Measurements from ENCODE around the gene FABP3.
"Not testable (repeated sequence)": the region's sequence is repeated elsewhere in the genome, so short reads cannot be mapped to it uniquely, and the experiment has no call there.

Gene FABP3

GRCh38 chr1:31398246-31398645 is 25.4 kb upstream of the FABP3 start:
- DNase-seq (ENCODE audit: low spot score) = no peak

DNA sequence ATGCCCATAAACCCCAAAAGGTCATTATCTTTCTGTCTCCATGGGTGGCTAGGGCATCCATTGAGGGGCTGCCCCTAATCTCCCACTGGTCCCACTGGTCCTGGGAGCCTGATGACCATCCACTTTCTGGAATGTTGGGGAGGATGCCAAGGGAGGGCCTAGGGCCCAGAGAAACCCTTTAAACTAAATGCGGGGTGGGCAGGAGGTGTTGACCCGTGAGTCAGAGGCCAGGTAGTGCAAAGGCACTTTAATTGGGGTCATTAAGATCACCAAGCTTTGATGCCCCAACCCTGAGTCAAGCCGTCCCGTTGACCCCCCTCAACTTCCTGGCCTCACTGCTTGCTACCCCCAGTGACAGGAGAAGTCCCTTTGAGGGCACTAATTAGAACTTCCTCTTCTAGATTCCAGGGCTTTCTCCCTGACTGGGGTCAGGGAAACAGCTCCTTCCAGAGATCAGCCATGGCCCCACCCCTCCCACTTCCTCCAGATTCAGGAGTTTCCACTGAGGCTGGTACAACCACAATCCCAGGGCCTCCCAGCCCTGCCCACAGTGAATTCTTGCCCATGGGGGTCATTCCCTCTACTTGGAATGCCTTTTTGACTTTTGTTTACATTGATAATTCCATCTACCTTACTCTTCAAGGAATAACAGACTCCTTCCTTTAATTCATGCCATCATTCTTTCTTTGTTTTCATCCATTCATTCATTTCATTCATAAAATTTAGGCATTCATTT is 24.7 kb upstream of the FABP3 start:
- peak; percentile 65 for DNase-seq (ENCODE audit: low spot score)

DNA sequence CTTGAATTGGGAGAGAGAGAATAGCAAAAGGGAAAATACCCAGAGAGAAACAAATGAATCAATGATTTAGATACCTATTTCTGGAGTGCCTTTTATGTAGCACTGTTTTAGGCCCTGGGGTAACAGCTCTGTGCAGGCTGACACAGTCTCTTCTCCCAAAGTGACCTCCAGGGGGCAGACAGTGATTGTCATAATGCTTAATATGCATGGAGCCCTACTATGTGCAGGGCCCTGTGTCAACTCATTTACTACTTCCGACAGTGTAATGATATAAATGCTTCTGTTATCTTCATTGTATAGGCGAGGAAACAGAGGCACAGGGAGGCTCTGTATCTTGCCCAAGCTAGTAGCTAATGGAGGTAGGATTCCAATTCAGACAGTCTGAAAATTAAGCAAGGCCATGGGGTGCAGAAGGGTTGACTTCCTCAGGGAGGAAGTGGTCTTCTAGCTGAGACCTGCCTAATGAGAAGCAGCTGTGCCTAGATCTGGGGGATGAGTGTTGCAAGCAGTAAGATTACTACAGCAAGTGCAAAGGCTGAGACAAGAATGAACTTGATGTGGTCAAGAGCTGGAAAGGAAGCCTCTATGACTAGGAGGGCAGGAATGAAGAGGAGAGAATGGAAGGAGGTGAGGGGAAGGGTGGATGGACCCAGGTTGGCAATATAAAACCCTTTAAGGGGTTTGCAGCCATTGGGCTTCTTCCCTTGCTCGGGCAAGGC is 23.9 kb upstream of the FABP3 start:
- peak; percentile 80 for DNase-seq (ENCODE audit: low spot score)

DNA sequence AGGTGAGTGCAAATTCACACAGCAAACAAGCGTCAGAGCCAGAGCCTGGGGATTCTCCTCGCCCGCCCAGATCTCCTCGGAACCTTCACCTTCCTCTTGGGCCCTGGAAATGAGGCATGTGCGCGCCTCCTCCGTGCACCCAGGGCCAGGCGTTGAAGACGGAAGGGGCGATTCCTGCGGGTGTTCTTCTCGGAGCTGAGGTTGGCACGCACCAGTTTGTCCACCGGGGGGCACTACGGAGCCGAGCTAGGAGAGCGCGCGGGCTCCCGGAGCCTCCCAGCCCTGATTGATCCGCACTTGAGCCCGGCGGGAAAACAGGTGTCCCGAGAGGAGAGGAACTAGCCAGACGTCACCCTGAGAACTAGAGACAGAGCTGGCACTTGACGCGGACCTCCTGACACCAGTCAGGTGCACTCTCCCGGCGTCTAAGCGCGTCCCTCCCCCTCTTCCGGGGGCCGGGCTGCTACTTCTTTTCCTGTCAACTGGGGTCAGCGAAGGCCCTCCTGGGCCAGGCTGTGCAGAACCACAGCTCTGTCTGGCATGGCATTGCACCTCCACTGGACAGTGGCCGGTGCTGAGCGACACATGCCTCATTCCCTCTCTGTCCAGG is 21.8 kb upstream of the FABP3 start:
- peak; percentile 90 for DNase-seq (ENCODE audit: low spot score)

- DNase-seq (ENCODE audit: low spot score) = no peak
Observed at GRCh38 chr1:31393463-31393862, 20.6 kb upstream of the FABP3 start.

GRCh38 chr1:31390071-31390470 is 17.2 kb upstream of the FABP3 start:
- peak; percentile 16 for DNase-seq (ENCODE audit: low spot score)

DNA sequence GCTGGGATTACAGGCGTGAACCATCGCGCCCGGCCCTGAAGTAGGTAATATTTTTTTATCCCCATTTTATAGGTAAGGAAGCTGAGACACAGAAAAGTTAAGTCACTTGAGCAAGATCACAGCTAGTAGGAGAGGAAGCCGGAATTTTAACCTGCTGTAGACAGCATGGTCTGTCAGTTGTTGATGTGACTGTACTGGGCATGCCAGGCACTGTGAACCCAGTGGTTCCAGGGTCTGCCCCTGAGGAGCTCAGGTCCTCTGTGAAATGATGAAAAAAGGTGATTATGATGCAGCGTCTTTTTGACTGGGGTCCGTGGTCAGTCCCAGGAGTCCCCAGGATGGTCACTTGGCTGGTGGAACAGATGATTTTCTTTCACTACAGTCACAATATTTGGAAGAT is 16.7 kb upstream of the FABP3 start:
- DNase-seq (ENCODE audit: low spot score) = no peak

DNA sequence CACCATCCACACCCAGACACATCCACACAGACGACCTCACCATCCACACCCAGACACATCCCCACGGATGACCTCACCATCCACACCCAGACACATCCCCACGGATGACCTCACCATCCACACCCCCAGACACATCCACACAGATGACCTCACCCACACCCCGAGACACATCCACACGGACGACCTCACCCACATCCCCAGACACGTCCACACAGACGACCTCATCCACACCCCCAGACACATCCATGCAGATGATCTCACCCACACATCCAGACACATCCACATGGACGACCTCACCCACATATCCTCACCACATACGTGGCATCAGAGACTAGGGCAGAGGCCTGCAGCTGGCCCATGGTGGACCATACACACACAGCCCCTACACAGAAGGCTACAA is 14.7 kb upstream of the FABP3 start:
- peak; percentile 53 for DNase-seq (ENCODE audit: low spot score)

- DNase-seq (ENCODE audit: low spot score) = not testable (repeated sequence)
Observed at GRCh38 chr1:31386576-31387243, 13.8 kb upstream of the FABP3 start.

- DNase-seq (ENCODE audit: low spot score) = no peak
Observed at GRCh38 chr1:31383967-31384366, 11.1 kb upstream of the FABP3 start.

- DNase-seq (ENCODE audit: low spot score) = no peak
Observed at GRCh38 chr1:31382379-31382989, 9.6 kb upstream of the FABP3 start.

- DNase-seq (ENCODE audit: low spot score) = peak; percentile 68
Observed at GRCh38 chr1:31381394-31382294, 8.8 kb upstream of the FABP3 start.

DNA sequence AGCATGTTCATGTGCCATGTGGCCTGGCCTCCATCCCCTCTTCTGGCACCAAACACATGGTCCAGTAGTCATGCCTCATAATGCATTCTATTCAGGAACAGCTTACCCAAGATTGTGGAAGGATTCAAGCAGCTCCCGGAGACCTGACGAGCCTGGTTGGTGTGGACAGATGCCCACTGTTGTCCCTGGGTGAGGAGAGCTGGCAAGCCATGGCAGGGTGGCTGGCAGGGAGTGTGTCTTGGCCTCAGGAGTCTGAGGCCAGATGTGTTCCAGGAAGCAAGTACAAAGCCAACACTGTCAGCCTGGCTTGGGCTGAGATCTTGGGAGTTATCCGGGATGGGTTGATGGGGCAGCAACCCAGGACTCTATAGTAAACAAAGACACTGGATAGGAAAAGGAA is 7.3 kb upstream of the FABP3 start:
- no peak for DNase-seq (ENCODE audit: low spot score)

- DNase-seq (ENCODE audit: low spot score) = no peak
Observed at GRCh38 chr1:31378001-31378400, 5.1 kb upstream of the FABP3 start.

DNA sequence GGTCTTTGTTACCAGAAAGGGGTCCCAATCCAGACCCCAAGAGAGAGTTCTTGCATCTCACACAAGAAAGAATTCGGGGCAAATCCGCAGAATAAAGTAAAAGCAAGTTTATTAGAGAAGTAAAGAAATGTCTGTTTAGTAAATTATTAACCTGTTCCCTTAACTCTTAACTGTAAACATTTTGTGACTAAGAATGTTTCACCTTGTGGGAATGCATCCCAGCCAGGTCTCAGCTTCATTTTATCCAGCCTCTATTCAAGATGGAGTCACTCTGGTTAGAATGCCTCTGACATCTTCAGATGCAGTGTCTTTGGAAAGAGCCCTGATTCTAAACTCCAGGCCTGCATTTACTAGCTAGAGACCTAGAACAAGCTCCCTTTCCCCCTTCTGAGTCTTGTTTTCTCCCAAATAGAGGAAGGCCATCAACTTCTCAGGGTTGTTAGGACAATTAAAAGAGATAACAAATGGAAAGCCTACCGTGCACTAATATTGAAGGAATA is 4.5 kb upstream of the FABP3 start:
- DNase-seq (ENCODE audit: low spot score) = peak; percentile 80

GRCh38 chr1:31376375-31377134 is 3.7 kb upstream of the FABP3 start:
- DNase-seq (ENCODE audit: low spot score) = peak; percentile 96

DNA sequence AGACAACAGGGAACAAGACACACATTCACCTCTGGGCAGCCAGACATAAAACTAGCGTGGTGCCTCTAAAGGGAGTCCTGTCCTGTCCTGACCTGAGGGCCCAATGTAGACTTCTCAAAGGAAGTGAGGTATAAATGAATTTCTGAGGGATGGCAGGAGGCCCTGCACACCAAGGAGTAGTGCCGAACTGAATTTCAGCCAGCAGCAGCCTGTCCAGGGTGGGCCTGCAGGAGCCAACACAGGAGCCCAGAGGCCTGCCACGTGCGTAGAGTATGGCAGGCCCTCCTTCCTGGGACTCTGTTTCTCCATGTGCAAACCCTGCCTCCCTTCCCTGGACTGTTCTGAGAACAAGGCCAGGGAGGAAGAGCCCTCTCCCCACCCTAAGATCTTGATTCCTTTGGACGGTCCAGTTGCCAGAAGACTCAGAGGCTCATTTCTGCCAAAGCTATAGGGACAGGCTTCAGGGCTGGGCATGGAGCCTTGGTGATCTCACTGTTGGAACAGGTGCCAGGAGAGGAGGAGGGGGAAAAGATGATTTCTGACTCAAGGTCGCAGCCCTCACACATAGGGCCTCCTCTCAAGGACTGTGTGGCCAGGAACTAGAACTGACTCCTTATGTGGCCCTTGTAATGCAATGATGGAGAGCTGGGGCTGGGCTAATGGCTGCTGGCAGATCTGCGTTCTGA is 1.8 kb upstream of the FABP3 start:
- DNase-seq (ENCODE audit: low spot score) = peak; percentile 81

- DNase-seq (ENCODE audit: low spot score) = no peak
Observed at GRCh38 chr1:31373897-31374486, 1.1 kb upstream of the FABP3 start.

GRCh38 chr1:31372751-31373055 is 173 bp downstream of the FABP3 start:
- DNase-seq (ENCODE audit: low spot score) = peak; percentile 51

Data from kidney tubule cell (primary cell).